ENCODE results near the gene MRFAP1.

Gene MRFAP1

GRCh38 chr4:6617246-6617645, 23.2 kb upstream of the MRFAP1 start:
- no peak for DNase-seq (ENCODE audit: low read depth in 2 of 2)
- TF ChIP-seq CTCF (IDR thresholded peaks at IDR 0.05; ENCODE audit: low read depth, low read length), result no peak
- H3K4me3 ChIP-seq (replicated peaks in 1 of 2; ENCODE audit: low read depth in 2 of 2, low read length in 2 of 2), result no peak overlapping the region

- no peak for DNase-seq (ENCODE audit: low read depth in 2 of 2)
- no peak for TF ChIP-seq CTCF (IDR thresholded peaks at IDR 0.05; ENCODE audit: low read depth, low read length)
- H3K4me3 ChIP-seq (replicated peaks in 1 of 2; ENCODE audit: low read depth in 2 of 2, low read length in 2 of 2), result no peak overlapping the region
These were observed 21.9 kb upstream of the MRFAP1 start for GRCh38 chr4:6618386-6619115.

- TF ChIP-seq CTCF (IDR thresholded peaks at IDR 0.05; ENCODE audit: low read depth, low read length), result no peak
- H3K4me3 ChIP-seq (replicated peaks in 1 of 2; ENCODE audit: low read depth in 2 of 2, low read length in 2 of 2), result no peak overlapping the region
- no peak for DNase-seq (ENCODE audit: low read depth in 2 of 2)
These were observed 21.4 kb upstream of the MRFAP1 start for GRCh38 chr4:6619116-6619465.

- DNase-seq (ENCODE audit: low read depth in 2 of 2), result no peak
- H3K4me3 ChIP-seq (replicated peaks in 1 of 2; ENCODE audit: low read depth in 2 of 2, low read length in 2 of 2), result no peak overlapping the region
- no peak for TF ChIP-seq CTCF (IDR thresholded peaks at IDR 0.05; ENCODE audit: low read depth, low read length)
These were observed 20.8 kb upstream of the MRFAP1 start for GRCh38 chr4:6619466-6620255.

- no peak for TF ChIP-seq CTCF (IDR thresholded peaks at IDR 0.05; ENCODE audit: low read depth, low read length)
- no peak overlapping the region for H3K4me3 ChIP-seq (replicated peaks in 1 of 2; ENCODE audit: low read depth in 2 of 2, low read length in 2 of 2)
- no peak for DNase-seq (ENCODE audit: low read depth in 2 of 2)
These were observed 20.2 kb upstream of the MRFAP1 start for GRCh38 chr4:6620296-6620695.

- no peak overlapping the region for H3K4me3 ChIP-seq (replicated peaks in 1 of 2; ENCODE audit: low read depth in 2 of 2, low read length in 2 of 2)
- TF ChIP-seq CTCF (IDR thresholded peaks at IDR 0.05; ENCODE audit: low read depth, low read length), result no peak
- DNase-seq (ENCODE audit: low read depth in 2 of 2), result no peak
These were observed 19.5 kb upstream of the MRFAP1 start for GRCh38 chr4:6620891-6621555.

Measured in cardiac fibroblast (primary cell).